Activated naive CD4-positive, alpha-beta T cell treated with anti-CD3 and anti-CD28 coated beads for 36 hours (primary cell): ENCODE results near the gene RPUSD3. TPM values are rescaled to one million over a fixed set of nuclear protein-coding genes. Genes with fewer than 3 reads are reported as not detected.

ENCODE experiments used
- CTCF ChIA-PET: fragments of 350-600 bp; sonication (Branson Sonifier 250); formaldehyde crosslinking; loops from one replicate; lab custom pipeline; 2021; ENCODE audit warnings: antibody characterized with exemption; lab: Charles Lee
- DNase-seq: peaks from one replicate; pipeline ENCODE4 v3.0.0-alpha.2; 2020
- H3K27ac Mint-ChIP-seq: one replicate; pipeline ENCODE4 v1.8.0; 2021; ENCODE audit warnings: mild to moderate bottlenecking, mixed read lengths
- H3K27me3 Mint-ChIP-seq: one replicate; pipeline ENCODE4 v1.8.0; 2021; ENCODE audit warnings: low read depth, mixed read lengths
- H3K36me3 Mint-ChIP-seq: one replicate; pipeline ENCODE4 v1.8.0; 2021; ENCODE audit warnings: low read depth, mixed read lengths
- H3K4me1 Mint-ChIP-seq: one replicate; pipeline ENCODE4 v1.8.0; 2021; ENCODE audit warnings: low read depth, mixed read lengths
- H3K4me3 Mint-ChIP-seq: one replicate; pipeline ENCODE4 v1.8.0; 2021; ENCODE audit warnings: mild to moderate bottlenecking, moderate library complexity, mixed read lengths
- H3K9me3 Mint-ChIP-seq: one replicate; pipeline ENCODE4 v1.8.0; 2021; ENCODE audit warnings: mixed read lengths
- intact Hi-C: fragments of 100-400 bp; cut with micrococcal nuclease; formaldehyde crosslinking; loops from one replicate; pipeline ENCODE4 v1.15.1; 2023
- total RNA-seq, 2 experiments: library from RNA; stranded (reverse); gene quantifications; one replicate each; pipeline ENCODE4 v1.2.3, GENCODE V29; 2021

The RPUSD3 gene
- total RNA-seq, 2 experiments from 2014 or later, result 82.0 to 83.7 TPM

DNA sequence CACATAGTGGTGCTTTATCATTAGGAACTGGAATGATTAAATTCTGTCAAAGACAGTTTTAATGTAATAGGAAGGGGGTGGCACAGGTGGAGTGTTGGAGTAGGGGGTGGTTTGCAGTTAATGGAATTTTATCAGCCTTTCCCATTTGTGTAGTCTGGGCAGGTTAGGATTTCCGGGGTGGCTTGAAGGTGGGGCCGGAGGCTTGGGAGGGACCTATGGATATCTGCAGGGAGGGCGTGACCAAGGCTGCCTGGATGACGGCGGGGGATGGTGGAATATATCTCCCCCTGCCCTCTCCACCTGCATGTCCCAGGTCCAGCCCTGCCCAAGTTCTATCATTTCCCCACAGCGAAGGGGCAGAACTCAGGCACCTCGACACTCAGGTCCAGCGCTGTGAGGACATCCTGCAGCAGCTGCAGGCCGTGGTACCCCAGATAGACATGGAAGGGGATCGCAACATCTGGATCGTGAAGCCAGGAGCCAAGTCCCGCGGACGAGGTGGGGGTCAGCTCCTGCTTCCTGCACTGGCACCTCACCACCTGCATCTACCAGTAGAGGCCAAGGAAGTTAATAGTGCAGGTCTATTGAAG, 18.3 kb downstream of the RPUSD3 start:
- intact Hi-C loops, result no loop called here
- H3K27ac Mint-ChIP-seq, result no peak overlapping the region
- no peak overlapping the region for H3K4me3 Mint-ChIP-seq
- H3K36me3 Mint-ChIP-seq, result peaks cover 9% of the 10 kb centered on the region
- DNase-seq, result no peak
- H3K27me3 Mint-ChIP-seq, result no peaks in the 10 kb centered on the region
- CTCF ChIA-PET, result interaction anchor here (0.7 kb wide), 1 partner anchor 107 kb away, joined by 3 read pairs; no protein-coding TSS in a partner anchor
- peaks cover 2% of the 10 kb centered on the region for H3K4me1 Mint-ChIP-seq
- no peaks in the 10 kb centered on the region for H3K9me3 Mint-ChIP-seq

DNA sequence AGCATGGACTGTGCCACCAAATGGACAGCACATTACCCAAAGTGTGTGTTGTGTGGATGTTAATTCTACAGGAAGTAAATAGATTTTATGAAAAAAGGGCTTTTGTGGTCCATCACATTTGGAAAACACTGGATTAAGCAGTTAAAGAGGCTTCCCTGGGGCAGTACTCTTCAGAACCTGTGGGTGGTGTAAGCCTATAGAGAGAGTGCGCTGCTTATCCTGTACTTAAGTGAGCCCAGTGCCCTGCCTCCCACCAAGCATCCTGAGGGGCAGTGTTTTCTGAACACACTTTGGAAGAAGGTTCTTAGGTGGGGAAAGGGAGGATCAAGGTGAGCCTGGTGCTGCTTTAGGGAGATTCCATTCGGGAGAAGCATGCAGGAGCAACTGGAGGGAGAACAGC, 22.9 kb downstream of the RPUSD3 start:
- CTCF ChIA-PET, result interaction anchor here (1.0 to 1.4 kb wide), 3 partner anchors 12 to 155 kb away, joined by 3 read pairs; no protein-coding TSS in a partner anchor
- intact Hi-C loops, result no loop called here
- peaks cover 4% of the 10 kb centered on the region for H3K36me3 Mint-ChIP-seq

DNA sequence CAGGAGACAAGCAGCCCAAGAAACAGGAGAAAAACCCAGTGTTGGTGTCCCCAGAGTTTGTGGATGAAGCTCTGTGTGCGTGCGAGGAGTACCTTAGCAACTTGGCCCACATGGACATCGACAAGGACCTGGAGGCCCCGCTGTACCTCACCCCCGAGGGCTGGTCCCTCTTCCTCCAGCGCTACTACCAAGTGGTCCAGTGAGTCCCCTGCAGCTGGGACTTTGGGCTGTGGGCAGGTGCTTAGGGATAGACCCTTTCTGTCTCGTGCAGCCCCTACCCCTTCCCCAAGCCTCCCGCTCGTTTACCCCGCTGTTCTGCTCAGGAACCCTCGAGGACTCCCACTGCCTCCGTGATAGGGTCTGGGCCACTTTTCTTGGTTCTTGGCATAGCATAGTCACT, 23.3 kb downstream of the RPUSD3 start:
- no peak overlapping the region for H3K27ac Mint-ChIP-seq
- H3K4me1 Mint-ChIP-seq, result no peaks in the 10 kb centered on the region
- peaks cover 4% of the 10 kb centered on the region for H3K36me3 Mint-ChIP-seq
- no peaks in the 10 kb centered on the region for H3K9me3 Mint-ChIP-seq
- H3K27me3 Mint-ChIP-seq, result no peaks in the 10 kb centered on the region
- intact Hi-C loops, result no loop called here
- CTCF ChIA-PET, result interaction anchor here (1.4 to 1.5 kb wide), 2 partner anchors 11 to 13 kb away, joined by 3 to 4 read pairs; no protein-coding TSS in a partner anchor
- no peak overlapping the region for H3K4me3 Mint-ChIP-seq
- DNase-seq, result no peak

More for the DNA sequence above, 22.9 kb downstream of the RPUSD3 start:
- Mint-ChIP-seq H3K4me1 (no peaks in the 10 kb centered on the region), H3K27me3 (no peaks in the 10 kb centered on the region), H3K9me3 (no peaks in the 10 kb centered on the region), H3K4me3 (no peak overlapping the region), H3K27ac (no peak overlapping the region)
- no peak for DNase-seq

DNA sequence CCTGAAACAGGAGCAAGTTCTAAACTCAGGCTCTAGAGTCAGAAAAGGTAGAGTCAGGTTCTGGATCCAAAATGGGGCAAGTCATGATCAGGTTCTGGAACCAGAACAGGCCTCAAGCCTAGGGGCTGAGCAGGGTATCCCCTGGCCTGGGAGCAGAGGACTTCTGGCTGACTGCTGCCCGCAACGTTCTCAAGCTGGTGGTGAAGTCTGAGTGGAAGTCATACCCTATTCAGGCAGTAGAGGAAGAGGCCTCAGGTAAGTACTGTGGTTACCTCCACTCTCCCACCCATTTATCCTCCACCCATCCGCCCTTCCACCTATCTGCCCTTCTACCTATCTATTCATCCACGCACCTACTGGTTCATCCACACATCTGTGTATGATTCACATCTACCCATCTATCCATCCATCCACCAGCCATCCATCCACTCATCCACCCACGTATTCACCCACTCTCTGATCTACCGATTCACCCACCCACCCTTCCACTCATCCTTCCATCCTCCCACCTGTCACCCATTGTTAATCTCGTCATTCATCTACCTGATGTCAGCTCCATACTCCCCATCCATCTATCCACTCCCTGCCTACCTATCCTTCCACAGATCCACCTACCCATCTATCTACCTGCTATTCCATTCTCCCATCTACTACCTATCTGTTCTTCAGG, 25.0 kb downstream of the RPUSD3 start:
- H3K27ac Mint-ChIP-seq, result no peak overlapping the region
- CTCF ChIA-PET, result interaction anchor here (0.6 to 1.5 kb wide), 3 partner anchors 11 to 131 kb away, joined by 3 to 5 read pairs (median 4); no protein-coding TSS in a partner anchor
- peaks cover 4% of the 10 kb centered on the region for H3K36me3 Mint-ChIP-seq
- no peak for DNase-seq
- no peaks in the 10 kb centered on the region for H3K27me3 Mint-ChIP-seq
- intact Hi-C loops, result no loop called here
- H3K9me3 Mint-ChIP-seq, result no peaks in the 10 kb centered on the region
- H3K4me3 Mint-ChIP-seq, result no peak overlapping the region
- H3K4me1 Mint-ChIP-seq, result no peaks in the 10 kb centered on the region

DNA sequence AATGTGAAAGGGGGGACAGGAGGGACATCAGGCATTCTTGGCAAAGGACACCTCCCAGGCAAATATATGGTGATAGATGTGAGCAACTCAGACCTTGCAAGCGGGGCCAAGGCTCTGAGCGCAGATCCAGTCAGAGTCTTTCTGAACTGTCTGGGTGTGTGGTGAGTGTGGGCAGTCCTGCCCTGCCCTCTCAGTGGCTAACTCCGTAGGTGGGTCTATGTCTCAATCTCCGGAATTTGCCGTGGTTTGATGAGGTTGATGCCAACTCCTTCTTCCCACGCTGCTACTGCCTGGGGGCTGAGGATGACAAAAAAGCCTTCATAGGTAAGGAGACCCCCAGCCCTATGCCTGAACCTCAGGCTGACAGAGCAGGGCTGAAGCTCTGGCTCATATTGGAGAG, 26.4 kb downstream of the RPUSD3 start:
- H3K27me3 Mint-ChIP-seq, result no peaks in the 10 kb centered on the region
- no peaks in the 10 kb centered on the region for H3K9me3 Mint-ChIP-seq
- no peak overlapping the region for H3K4me3 Mint-ChIP-seq
- H3K4me1 Mint-ChIP-seq, result no peaks in the 10 kb centered on the region
- intact Hi-C loops, result no loop called here
- CTCF ChIA-PET, result no interaction called here
- no peak overlapping the region for H3K27ac Mint-ChIP-seq
- H3K36me3 Mint-ChIP-seq, result peaks cover 8% of the 10 kb centered on the region
- no peak for DNase-seq

DNA sequence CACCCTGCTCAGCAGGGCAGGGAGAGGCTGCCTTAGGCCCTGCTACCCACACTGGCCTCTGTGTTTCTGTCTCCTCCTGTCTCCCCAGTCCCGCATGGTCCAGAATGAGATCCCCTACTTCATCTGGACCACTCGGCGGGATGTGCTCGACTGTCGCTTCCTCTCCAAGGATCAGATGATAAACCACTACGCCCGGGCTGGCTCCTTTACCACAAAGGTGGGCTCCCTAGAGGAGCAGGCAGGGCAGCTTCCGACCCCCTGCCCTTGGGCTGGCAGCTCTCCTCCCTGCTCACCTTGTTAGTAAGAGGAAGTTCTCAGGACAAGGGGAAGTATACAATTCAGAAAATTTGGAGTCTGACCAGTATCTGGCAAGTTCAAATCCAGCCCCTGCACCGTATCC, 27.8 kb downstream of the RPUSD3 start:
- intact Hi-C loops, result no loop called here
- Mint-ChIP-seq H3K27ac (no peak overlapping the region), H3K4me1 (peaks cover 4% of the 10 kb centered on the region), H3K27me3 (no peaks in the 10 kb centered on the region), H3K36me3 (peaks cover 11% of the 10 kb centered on the region), H3K9me3 (no peaks in the 10 kb centered on the region), H3K4me3 (no peak overlapping the region)
- CTCF ChIA-PET, result no interaction called here
- DNase-seq, result no peak

DNA sequence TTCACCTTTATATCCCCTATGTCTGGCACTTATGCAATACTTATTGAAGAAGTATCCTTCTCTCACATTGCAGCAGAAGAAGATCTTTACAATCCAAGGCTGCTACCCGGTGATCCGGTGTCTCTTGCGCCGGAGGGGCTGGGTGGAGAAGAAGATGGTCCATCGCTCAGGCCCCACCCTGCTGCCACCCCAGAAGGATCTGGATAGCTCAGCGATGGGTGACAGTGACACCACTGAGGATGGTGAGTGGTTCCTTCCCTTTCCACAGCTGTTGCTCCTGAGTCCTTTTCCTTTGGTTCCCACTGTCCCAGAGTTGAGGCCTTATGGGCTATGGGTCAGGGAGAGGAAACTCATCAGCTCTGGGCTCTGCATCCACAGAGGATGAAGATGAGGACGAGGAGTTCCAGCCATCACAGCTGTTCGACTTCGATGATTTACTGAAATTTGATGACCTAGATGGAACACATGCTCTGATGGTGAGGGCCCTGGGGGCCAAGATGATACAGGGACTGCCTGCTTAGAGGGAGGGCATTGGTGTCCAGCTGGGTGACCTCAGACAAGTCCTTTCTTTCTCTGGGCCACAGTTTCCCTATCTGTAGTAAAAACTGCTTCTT, 30.8 kb downstream of the RPUSD3 start:
- no peaks in the 10 kb centered on the region for H3K9me3 Mint-ChIP-seq
- no peaks in the 10 kb centered on the region for H3K27me3 Mint-ChIP-seq
- H3K4me3 Mint-ChIP-seq, result no peak overlapping the region
- no peak overlapping the region for H3K27ac Mint-ChIP-seq
- no peak for DNase-seq
- intact Hi-C loops, result no loop called here
- peaks cover 27% of the 10 kb centered on the region for H3K4me1 Mint-ChIP-seq
- CTCF ChIA-PET, result interaction anchor here (1.3 kb wide), 1 partner anchor 118 kb away, joined by 3 read pairs; no protein-coding TSS in a partner anchor
- peaks cover 18% of the 10 kb centered on the region for H3K36me3 Mint-ChIP-seq

DNA sequence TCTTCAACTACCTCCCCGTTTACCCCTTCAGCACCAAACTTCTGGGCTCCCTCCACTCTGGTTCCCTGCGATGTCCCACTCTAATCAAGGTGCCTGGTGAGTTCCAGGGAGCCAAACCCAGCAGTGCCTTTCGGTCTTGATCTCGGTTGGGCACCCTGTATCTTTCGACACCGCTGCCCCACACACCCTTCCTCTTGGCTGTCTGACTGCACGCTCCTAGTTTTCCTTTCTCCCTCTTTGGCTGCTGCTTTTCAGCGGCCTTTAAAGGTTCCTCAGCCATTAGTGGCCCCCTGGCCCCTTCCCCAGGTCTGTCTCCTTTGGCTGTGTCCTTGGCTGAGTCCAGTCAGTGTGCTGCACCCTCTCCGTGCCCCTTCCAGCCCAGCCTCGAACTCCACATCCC, 33.0 kb downstream of the RPUSD3 start:
- Mint-ChIP-seq H3K27ac (peak overlapping the region; percentile 5), H3K4me1 (peaks cover 32% of the 10 kb centered on the region)

DNA sequence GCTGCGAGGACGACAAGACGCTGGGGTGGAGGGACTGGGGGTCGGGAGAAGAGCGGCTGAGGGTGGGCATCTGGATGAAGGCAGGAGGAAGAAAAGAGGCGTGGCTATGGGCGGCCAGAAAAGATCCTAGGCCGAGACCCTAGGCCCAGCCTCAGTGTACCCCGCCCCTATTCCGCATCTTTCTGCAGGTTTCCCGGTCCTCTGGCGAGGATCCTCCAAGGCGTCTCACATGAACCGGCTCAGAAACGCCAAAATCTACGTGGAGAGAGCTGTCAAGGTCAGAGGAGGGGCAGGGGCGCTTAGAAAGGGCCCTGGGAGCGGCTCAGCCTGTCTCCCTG, 33.4 kb downstream of the RPUSD3 start:
- Mint-ChIP-seq H3K4me3 (peak overlapping the region; percentile 47), H3K27ac (no peak overlapping the region), H3K4me1 (peaks cover 32% of the 10 kb centered on the region), H3K9me3 (no peaks in the 10 kb centered on the region), H3K27me3 (no peaks in the 10 kb centered on the region), H3K36me3 (peaks cover 23% of the 10 kb centered on the region)
- intact Hi-C loops, result no loop called here
- no peak for DNase-seq
- CTCF ChIA-PET, result no interaction called here

More for the DNA sequence above, 33.0 kb downstream of the RPUSD3 start:
- intact Hi-C loops, result no loop called here
- peaks cover 21% of the 10 kb centered on the region for H3K36me3 Mint-ChIP-seq
- CTCF ChIA-PET, result no interaction called here
- no peak for DNase-seq
- no peaks in the 10 kb centered on the region for H3K27me3 Mint-ChIP-seq
- H3K4me3 Mint-ChIP-seq, result peak overlapping the region; percentile 47
- H3K9me3 Mint-ChIP-seq, result no peaks in the 10 kb centered on the region

DNA sequence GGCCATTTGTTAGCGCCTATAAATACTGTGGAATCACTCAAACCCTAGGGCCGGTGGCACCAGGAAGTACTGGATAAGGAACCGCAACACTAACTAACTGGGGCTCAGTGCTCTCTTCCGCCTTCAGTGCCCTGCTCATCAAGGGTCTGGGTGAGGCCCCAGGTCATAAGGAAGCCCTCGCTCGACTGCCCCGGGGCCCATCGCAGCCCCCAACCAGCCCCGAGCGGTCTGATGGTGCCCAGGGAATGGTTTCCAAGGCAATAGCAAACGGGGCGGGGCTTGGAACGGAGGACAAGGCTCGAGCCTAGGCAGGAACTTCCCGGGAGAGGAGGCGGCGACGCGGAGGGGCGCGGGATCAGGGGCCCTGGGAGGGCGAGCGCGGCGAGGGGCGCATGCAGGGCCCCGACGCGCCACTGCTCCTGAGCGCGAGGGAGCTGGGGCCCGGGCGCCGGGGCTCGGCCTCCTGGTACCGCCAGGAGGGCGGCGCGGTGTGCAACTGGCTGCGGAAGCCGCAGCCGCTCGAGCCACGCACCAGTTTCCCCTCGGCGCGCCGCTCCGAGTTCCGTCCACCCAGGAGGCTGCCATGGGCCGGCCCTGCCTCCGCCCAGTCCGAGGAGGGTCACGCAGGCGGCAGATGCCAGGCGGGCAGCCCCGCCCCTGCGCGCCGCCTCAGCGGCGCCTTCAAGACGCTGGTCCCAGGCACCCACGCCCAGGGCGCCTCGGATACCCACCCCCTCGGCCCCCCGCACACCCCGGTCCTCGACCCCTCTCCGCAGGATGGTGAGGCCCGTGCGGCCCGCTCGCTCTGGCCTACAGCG, 34.0 kb downstream of the RPUSD3 start, which contains the start of gene TTLL3:
Gene TTLL3 (plus strand): TSS at position 648 of the 818 bp plus-strand sequence. CDS start 400 bp downstream, outside the sequence.
- DNase-seq, result peak; percentile 38
- peak within 1 kb of the TSS; percentile 81 for H3K4me3 Mint-ChIP-seq
- CTCF ChIA-PET, result interaction anchor here (0.8 to 2.5 kb wide), 3 partner anchors 10 to 83 kb away, joined by 3 to 7 read pairs (median 3); no protein-coding TSS in a partner anchor
- no peaks in the 10 kb centered on the region for H3K9me3 Mint-ChIP-seq
- peaks cover 32% of the 10 kb centered on the region for H3K4me1 Mint-ChIP-seq
- no peaks in the 10 kb centered on the region for H3K27me3 Mint-ChIP-seq
- intact Hi-C loops, result loop anchor here (1.0 to 10.0 kb wide), 5 partner anchors 23 to 305 kb away; partner anchors contain the start of gene BRPF1
- H3K36me3 Mint-ChIP-seq, result peaks cover 23% of the 10 kb centered on the region
- peak within 1 kb of the TSS; percentile 92 for H3K27ac Mint-ChIP-seq

DNA sequence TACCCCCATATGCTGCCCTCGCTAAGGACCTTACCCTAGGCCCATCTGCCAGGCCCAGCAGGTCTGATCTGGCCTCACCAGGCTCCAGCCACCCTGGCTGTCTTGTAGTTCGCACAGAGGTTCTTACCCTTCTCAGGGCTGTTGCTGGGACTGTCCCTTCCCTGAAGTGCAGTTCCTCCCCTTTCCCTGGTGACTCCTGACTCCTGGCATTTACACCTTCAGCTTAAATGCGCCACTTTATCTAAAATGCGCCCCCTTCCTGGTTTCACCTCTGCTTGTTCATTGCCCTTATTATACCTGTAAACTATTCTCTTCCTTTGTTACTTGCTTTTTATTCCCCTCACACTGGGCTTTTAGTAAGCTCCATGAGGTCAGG, 34.6 kb downstream of the RPUSD3 start:
- DNase-seq, result peak; percentile 62
- H3K4me3 Mint-ChIP-seq, result peak overlapping the region; percentile 81
- no peaks in the 10 kb centered on the region for H3K27me3 Mint-ChIP-seq
- CTCF ChIA-PET, result interaction anchor here (0.8 to 2.5 kb wide), 3 partner anchors 11 to 82 kb away, joined by 3 to 7 read pairs (median 3); no protein-coding TSS in a partner anchor
- peaks cover 32% of the 10 kb centered on the region for H3K4me1 Mint-ChIP-seq
- H3K27ac Mint-ChIP-seq, result peak overlapping the region; percentile 92
- H3K9me3 Mint-ChIP-seq, result no peaks in the 10 kb centered on the region
- H3K36me3 Mint-ChIP-seq, result peaks cover 26% of the 10 kb centered on the region
- intact Hi-C loops, result loop anchor here (1.0 to 10.0 kb wide), 5 partner anchors 22 to 304 kb away; partner anchors contain the start of gene BRPF1
